PFSK-1 (cell line): ENCODE measurements around the gene HYCC2.
A peak's percentile ranks its signal among the peaks of the same experiment; 100 is the strongest.

Experiments
- FOXP2 ChIP-seq: optimal IDR thresholded peaks from 2 replicates; pipeline ENCODE3; 2011; ENCODE audit warnings: borderline replicate concordance, control low read depth, inconsistent platforms; ENCODE audit not compliant: insufficient read depth; ENCODE audit errors: extremely low read length, extremely low read depth
- POLR2AphosphoS5 ChIP-seq: IDR thresholded peaks from 2 replicates; pipeline ENCODE4 v1.6.1; 2012; ENCODE audit warnings: low read depth, mild to moderate bottlenecking, control low read depth, low read length, moderate library complexity
- SIN3A ChIP-seq: IDR thresholded peaks from 2 replicates; pipeline ENCODE4 v1.6.1; 2012; ENCODE audit warnings: mild to moderate bottlenecking, low read length, moderate library complexity, borderline replicate concordance; ENCODE audit not compliant: insufficient read depth
- TAF1 ChIP-seq: IDR thresholded peaks from 2 replicates; pipeline ENCODE4 v1.6.1; 2012; ENCODE audit warnings: low read length, control low read depth, borderline replicate concordance; ENCODE audit not compliant: insufficient read depth
- TF ChIP-seq, protein P1 (sequence below), 2 experiments: IDR thresholded peaks; 2 replicates each; pipeline versions ENCODE4 v1.6.1 to v1.8.0; 2011 to 2012; ENCODE audit warnings: low read depth in 2 of 2, low read length in 2 of 2, control low read depth in 1 of 2, inconsistent platforms in 1 of 2, mild to moderate bottlenecking in 1 of 2, moderate library complexity in 1 of 2; ENCODE audit not compliant: insufficient read depth in 1 of 2

The HYCC2 gene

DNA sequence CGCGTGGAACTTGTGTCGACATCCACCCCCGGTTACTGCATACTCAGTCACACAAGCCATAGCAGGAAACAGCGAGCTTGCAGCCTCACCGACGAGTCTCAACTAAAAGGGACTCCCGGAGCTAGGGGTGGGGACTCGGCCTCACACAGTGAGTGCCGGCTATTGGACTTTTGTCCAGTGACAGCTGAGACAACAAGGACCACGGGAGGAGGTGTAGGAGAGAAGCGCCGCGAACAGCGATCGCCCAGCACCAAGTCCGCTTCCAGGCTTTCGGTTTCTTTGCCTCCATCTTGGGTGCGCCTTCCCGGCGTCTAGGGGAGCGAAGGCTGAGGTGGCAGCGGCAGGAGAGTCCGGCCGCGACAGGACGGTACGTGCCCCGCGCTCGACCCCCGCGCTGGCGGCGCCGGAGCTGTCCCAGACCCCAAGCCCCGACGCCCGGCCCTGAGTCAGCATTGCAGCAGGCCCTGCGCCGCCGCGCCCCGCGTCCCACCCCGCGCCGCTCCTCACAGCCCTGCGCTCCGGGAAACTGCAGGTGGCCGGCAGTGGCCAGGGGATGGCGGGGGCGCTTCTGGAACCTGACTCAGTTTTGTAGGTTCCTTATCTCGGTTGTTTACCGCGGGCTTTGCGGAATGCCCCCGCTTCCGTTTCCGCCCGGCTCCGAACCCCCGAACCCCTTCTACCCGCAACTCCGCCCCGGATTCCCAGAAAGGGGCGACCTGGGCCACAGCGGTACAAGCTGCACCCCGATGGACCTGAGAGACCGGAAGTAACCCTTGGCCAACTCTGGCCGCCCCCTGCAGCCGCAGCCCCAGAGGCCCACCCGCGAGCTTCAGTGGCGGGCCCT, 44.9 kb upstream of the HYCC2 start, which contains the start of gene CFLAR:
CFLAR (plus strand) TSS at position 50 of the 844 bp plus-strand sequence. CDS start 13,702 bp downstream, outside the sequence.
- TF ChIP-seq SIN3A: no peak
- TF ChIP-seq TAF1: no peak
- TF ChIP-seq POLR2AphosphoS5: peak; percentile 64
- TF ChIP-seq, protein P1, sequence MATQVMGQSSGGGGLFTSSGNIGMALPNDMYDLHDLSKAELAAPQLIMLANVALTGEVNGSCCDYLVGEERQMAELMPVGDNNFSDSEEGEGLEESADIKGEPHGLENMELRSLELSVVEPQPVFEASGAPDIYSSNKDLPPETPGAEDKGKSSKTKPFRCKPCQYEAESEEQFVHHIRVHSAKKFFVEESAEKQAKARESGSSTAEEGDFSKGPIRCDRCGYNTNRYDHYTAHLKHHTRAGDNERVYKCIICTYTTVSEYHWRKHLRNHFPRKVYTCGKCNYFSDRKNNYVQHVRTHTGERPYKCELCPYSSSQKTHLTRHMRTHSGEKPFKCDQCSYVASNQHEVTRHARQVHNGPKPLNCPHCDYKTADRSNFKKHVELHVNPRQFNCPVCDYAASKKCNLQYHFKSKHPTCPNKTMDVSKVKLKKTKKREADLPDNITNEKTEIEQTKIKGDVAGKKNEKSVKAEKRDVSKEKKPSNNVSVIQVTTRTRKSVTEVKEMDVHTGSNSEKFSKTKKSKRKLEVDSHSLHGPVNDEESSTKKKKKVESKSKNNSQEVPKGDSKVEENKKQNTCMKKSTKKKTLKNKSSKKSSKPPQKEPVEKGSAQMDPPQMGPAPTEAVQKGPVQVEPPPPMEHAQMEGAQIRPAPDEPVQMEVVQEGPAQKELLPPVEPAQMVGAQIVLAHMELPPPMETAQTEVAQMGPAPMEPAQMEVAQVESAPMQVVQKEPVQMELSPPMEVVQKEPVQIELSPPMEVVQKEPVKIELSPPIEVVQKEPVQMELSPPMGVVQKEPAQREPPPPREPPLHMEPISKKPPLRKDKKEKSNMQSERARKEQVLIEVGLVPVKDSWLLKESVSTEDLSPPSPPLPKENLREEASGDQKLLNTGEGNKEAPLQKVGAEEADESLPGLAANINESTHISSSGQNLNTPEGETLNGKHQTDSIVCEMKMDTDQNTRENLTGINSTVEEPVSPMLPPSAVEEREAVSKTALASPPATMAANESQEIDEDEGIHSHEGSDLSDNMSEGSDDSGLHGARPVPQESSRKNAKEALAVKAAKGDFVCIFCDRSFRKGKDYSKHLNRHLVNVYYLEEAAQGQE (IDR thresholded peaks at IDR 0.05; ENCODE audit: insufficient read depth in 1 of 2, low read depth in 2 of 2, low read length in 2 of 2): no peak
- no peak for TF ChIP-seq FOXP2

- TF ChIP-seq SIN3A (no peak), TAF1 (no peak), POLR2AphosphoS5 (no peak), FOXP2 (no peak)
- TF ChIP-seq, protein P1 (IDR thresholded peaks at IDR 0.05; ENCODE audit: insufficient read depth in 1 of 2, low read depth in 2 of 2, low read length in 2 of 2): no peak
These were observed 43.4 kb upstream of the HYCC2 start for GRCh38 chr2:201114846-201115245.

DNA sequence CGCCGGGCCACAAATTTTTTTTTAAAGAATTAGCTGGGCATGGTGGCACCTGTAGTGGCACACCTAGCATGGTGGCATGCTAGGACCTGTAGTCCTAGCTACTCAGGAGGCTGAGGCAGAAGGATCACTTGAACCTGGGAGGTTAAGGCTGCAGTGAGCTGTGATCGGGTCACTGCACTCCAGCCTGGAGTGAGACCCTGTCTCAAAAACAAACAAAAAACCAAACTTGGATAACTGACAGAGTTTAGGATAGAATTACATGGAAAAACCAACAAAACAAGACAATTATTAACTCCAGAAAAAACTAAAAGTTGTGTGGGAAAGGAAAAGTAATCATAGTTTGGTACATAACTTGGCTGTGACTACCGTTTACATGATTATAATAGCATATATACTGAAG, 42.9 kb upstream of the HYCC2 start:
- TF ChIP-seq TAF1 (no peak), SIN3A (no peak), POLR2AphosphoS5 (no peak), FOXP2 (no peak)
- TF ChIP-seq, protein P1 (IDR thresholded peaks at IDR 0.05; ENCODE audit: insufficient read depth in 1 of 2, low read depth in 2 of 2, low read length in 2 of 2): no peak

DNA sequence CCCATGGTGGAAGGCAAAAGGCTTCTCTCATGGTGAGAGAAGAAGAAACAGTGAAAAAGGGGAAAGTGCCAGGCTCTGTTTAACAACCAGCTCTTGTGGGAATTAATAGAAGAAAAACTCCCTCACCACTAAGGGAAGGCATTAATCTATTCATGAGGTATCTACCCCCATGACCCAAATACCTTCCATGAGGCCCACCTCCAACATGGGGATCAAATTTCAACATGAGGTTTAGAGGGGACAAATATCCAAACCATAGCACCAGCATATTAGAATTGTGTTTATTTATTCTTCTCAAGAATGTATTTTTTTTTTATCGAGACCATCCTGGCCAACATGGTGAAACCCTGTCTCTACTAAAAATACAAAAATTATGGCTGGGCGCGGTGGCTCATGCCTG, 39.6 kb upstream of the HYCC2 start:
- TF ChIP-seq, protein P1 (IDR thresholded peaks at IDR 0.05; ENCODE audit: insufficient read depth in 1 of 2, low read depth in 2 of 2, low read length in 2 of 2): no peak
- TF ChIP-seq SIN3A: no peak

DNA sequence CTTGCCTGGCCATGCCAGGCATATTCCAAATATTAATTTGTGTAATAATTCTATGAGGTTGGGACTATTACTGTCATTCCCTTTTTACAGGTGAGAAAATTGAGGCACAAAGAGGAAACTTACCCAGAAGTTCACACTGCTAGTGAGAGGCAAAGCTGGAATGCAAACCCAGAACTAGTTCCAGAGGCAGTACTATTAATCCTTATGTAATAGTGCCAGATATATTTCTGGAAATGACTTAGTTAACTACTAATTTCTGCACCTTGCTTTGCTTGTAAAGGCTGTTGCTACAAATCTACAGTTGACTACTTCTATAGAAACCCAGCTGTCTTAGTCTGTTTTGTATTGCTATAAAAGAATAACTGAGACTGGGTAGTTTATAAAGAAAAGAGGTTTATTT, 39.1 kb upstream of the HYCC2 start:
- TF ChIP-seq, protein P1 (IDR thresholded peaks at IDR 0.05; ENCODE audit: insufficient read depth in 1 of 2, low read depth in 2 of 2, low read length in 2 of 2): no peak
- TF ChIP-seq POLR2AphosphoS5: no peak
- no peak for TF ChIP-seq SIN3A
- TF ChIP-seq FOXP2: no peak
- TF ChIP-seq TAF1: no peak
